Urothelium cell line (cell line): ENCODE data around the gene CEP162.
"Not testable (repeated sequence)": the region's sequence is repeated elsewhere in the genome, so short reads cannot be mapped to it uniquely, and the experiment has no call there.

Experiments
- DNase-seq: peaks from one replicate; pipeline ENCODE4 v3.0.0; 2011; ENCODE audit warnings: low spot score, mixed read lengths
- FAIRE-seq: peaks from 2 replicates; lab custom pipeline; 2011; peaks lifted over from hg19 to GRCh38; lab: Jason Lieb, UNC

CEP162 gene

GRCh38 chr6:84227434-84228197 lies at the start of gene CEP162:
Gene CEP162 (minus strand): TSS chr6:84227643. CDS start chr6:84226393, 1,250 bp downstream.
- FAIRE-seq (no peak), DNase-seq (peak; percentile 81)

- no peak for DNase-seq
- FAIRE-seq, result no peak
These were observed 47.4 kb upstream of the CEP162 start for GRCh38 chr6:84274856-84275255.

GRCh38 chr6:84273048-84273809 lies 45.8 kb upstream of the CEP162 start:
- no peak for DNase-seq
- FAIRE-seq, result no peak

- no peak for DNase-seq
- FAIRE-seq, result no peak
These were observed 44.9 kb upstream of the CEP162 start for GRCh38 chr6:84272298-84272697.

GRCh38 chr6:84271061-84271716 lies 43.7 kb upstream of the CEP162 start:
- FAIRE-seq (no peak), DNase-seq (no peak)

- no peak for FAIRE-seq
- no peak for DNase-seq
These were observed 42.7 kb upstream of the CEP162 start for GRCh38 chr6:84269947-84270733.

- FAIRE-seq (no peak), DNase-seq (no peak)
These were observed 41.3 kb upstream of the CEP162 start for GRCh38 chr6:84268781-84269180.

- DNase-seq (no peak), FAIRE-seq (no peak)
These were observed 36.1 kb upstream of the CEP162 start for GRCh38 chr6:84263557-84263956.

GRCh38 chr6:84260926-84261325 lies 33.5 kb upstream of the CEP162 start:
- DNase-seq (no peak), FAIRE-seq (no peak)

GRCh38 chr6:84260196-84260595 lies 32.8 kb upstream of the CEP162 start:
- no peak for FAIRE-seq
- DNase-seq, result no peak

GRCh38 chr6:84258866-84259265 lies 31.4 kb upstream of the CEP162 start:
- no peak for DNase-seq
- FAIRE-seq, result no peak

- FAIRE-seq, result no peak
- DNase-seq, result no peak
These were observed 30.8 kb upstream of the CEP162 start for GRCh38 chr6:84258268-84258667.

- FAIRE-seq (no peak), DNase-seq (no peak)
These were observed 28.2 kb upstream of the CEP162 start for GRCh38 chr6:84255641-84256040.

GRCh38 chr6:84253380-84253779 lies 25.9 kb upstream of the CEP162 start:
- DNase-seq (no peak), FAIRE-seq (no peak)

- no peak for DNase-seq
- FAIRE-seq, result no peak
These were observed 24.6 kb upstream of the CEP162 start for GRCh38 chr6:84251891-84252539.

GRCh38 chr6:84249724-84250123 lies 22.3 kb upstream of the CEP162 start:
- DNase-seq, result no peak
- no peak for FAIRE-seq

GRCh38 chr6:84244416-84245081 lies 17.1 kb upstream of the CEP162 start:
- not testable (repeated sequence) for FAIRE-seq, DNase-seq

GRCh38 chr6:84243240-84243639 lies 15.8 kb upstream of the CEP162 start:
- FAIRE-seq (no peak), DNase-seq (no peak)

- no peak for FAIRE-seq
- DNase-seq, result no peak
These were observed 14.8 kb upstream of the CEP162 start for GRCh38 chr6:84242265-84242664.

- DNase-seq (no peak), FAIRE-seq (no peak)
These were observed 728 bp upstream of the CEP162 start for GRCh38 chr6:84228198-84228543.
